ENCODE data around the gene PEA15. TPM values are rescaled to one million over a fixed set of nuclear protein-coding genes. Genes with fewer than 3 reads are reported as not detected.

The PEA15 gene
- total RNA-seq, 1 donor from 2014 or later = 324 TPM

DNA sequence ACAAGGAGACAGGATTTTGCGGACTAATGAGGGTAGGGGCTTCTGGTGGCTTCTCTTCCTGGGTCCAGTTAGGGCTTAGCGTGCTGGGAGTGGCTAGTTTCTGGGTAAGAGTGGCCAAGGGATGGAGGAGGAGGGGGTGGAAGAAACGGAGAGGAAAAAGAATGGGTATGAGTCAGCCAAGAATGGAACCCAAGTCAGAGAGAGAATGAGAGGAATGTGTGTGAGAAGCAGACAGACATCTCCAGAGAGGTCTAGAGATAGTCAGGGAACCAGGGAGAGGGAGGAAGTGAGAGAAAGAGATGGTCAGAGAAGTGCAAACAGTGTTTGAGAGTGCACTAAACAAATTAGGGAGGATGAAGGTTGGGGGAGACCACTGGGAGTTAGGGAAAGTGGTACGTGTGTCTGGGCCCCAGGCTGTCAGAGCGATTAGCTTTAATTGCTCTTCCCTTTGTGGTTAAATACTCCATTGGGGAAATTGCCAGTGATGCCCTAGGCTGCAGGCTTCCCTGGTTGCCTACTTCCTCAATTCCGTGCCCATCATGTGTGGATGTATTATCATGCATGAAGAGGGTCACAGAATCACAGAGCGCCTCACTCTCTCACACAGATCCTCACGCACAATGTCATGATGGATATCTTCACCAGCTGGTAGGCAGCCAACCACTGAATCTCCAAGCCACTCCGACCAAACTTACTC, 1.4 kb downstream of the PEA15 start:
- no peak for ATAC-seq
- DNase-seq (ENCODE audit: low spot score) = no peak
- intact Hi-C loops (cut with DNase I) = no loop called here

DNA sequence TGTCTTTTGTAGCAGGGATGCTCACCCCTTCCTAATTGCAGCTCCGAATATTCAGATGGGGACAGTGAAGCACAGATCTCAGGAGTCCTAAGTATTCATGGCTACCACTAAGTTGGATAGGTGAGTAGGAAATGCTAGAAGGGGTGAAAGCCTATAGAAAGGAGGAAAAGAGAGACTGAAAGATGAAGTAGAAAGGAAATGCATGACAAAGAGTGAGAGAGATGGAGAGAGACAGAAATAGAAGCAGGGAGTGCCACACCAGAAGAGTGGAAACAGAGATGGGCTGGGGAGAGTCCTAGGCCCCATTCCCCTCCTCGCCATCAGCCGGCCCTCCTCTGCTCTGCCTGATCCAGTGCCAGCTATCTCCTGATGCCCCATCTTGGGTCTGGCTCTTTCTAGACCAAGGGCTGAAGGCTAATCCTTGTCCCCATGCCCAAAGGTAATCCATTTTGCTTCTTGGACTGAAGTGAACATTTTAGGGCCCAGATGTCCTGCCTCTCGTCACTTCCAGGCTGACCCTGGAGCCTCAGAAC, 2.0 kb downstream of the PEA15 start:
- intact Hi-C loops (cut with DNase I) = no loop called here
- DNase-seq (ENCODE audit: low spot score) (no peak), ATAC-seq (no peak)

- ATAC-seq = no peak
- intact Hi-C loops (cut with DNase I) = no loop called here
- DNase-seq (ENCODE audit: low spot score) = no peak
These were observed 2.8 kb downstream of the PEA15 start for GRCh38 chr1:160207771-160208556.

GRCh38 chr1:160208557-160209320, 3.6 kb downstream of the PEA15 start:
- DNase-seq (ENCODE audit: low spot score) = no peak
- ATAC-seq = no peak
- intact Hi-C loops (cut with DNase I) = no loop called here

DNA sequence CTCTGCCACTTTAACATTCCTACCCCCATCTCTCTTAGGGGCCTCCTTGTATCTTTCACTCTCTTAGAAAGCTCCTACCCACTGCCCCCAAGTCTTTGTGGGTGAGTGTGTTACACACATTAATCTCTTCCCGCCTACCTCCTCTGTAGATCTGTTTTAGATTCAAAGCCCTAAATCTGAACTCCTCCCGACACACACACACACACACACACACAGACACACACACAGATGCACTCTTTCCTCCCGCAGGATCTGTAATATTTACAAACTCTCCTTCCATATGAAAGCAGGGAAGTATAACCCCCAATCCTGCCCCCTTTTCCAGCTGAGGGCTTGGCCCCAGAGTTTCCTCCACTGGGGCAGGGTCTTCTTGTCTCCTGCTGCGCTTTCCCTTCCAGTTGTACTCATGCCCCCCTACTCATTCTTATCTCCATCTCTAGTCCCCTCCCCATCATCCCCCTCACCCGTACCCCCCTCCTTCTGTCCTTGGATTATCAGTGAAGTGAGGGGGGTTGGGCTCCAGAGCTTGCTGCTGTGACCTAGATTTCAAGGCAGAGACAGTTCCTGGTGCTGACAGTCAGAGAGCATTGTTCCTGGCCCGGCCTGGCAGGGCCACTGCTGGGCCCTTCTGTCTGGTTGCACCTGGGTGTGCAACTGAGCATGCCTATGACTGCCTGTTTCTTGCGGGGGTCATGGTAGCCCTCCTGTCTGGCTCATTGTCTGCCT, 4.3 kb downstream of the PEA15 start:
- intact Hi-C loops (cut with DNase I) = loop anchor here (10.0 kb wide), 1 partner anchor 115 kb away; the partner anchor contains the start of gene IGSF8
- ATAC-seq = no peak
- DNase-seq (ENCODE audit: low spot score) = no peak

DNA sequence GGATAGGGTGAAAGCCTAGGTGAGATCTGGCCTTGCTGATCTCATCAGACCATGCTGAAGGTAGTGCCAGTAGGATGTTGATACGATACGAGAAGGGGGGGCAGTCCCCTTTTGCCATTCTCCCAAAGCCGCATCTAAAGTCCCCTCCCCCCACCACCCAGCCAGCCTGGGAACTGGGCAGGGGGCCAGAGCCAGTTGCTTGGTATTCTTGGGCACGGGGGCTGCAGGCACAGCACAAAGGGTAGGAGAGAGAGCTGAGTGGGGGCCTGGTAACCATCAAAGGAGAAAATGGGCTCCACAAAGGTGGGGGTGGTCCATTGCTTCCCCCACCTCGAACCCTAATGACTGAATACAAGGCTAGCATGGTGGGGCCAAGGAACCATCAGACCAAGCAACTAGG, 5.4 kb downstream of the PEA15 start:
- intact Hi-C loops (cut with DNase I) = loop anchor here (10.0 kb wide), 1 partner anchor 116 kb away; the partner anchor contains the start of gene IGSF8
- DNase-seq (ENCODE audit: low spot score) = no peak
- ATAC-seq = no peak

DNA sequence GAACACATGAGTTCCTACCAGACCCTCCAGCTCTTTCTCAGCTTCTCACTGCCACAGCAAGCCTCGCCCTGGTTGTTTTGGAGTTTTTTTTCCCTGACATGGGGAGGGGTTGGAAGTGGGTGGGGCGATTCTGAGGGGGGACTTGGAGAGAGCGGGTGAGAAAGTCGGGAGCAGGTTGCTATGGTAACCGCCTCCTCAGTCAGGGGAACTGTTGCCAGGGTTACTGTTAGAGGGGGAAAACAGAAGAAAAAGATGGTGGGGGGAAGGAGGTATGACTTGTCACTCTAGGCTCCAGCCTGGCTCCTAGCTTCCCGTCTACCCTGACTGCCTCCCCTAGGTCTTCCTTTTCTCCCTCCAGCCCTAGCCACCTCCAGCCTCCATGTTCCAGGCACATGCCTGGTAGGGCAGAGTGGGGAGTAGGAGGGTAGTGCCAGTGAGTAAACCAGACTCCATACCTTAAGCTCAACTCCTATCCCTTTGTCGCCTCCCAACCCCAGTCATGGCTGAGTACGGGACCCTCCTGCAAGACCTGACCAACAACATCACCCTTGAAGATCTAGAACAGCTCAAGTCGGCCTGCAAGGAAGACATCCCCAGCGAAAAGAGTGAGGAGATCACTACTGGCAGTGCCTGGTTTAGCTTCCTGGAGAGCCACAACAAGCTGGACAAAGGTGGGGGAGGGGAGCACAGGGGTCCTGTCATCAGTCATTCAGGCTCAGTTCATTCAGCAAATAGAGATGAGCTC, 6.0 kb downstream of the PEA15 start:
- intact Hi-C loops (cut with DNase I) = loop anchor here (10.0 kb wide), 1 partner anchor 116 kb away; the partner anchor contains the start of gene IGSF8
- DNase-seq (ENCODE audit: low spot score) (no peak), ATAC-seq (no peak)

GRCh38 chr1:160214481-160215140, 9.4 kb downstream of the PEA15 start:
- intact Hi-C loops (cut with DNase I) = loop anchor here (10.0 kb wide), 1 partner anchor 120 kb away; the partner anchor contains the start of gene IGSF8
- ATAC-seq (no peak), DNase-seq (ENCODE audit: low spot score) (no peak)

- no peak for ATAC-seq
- no peak for DNase-seq (ENCODE audit: low spot score)
- intact Hi-C loops (cut with DNase I) = loop anchor here (10.0 kb wide), 1 partner anchor 122 kb away; the partner anchor contains the start of gene IGSF8
These were observed 11.1 kb downstream of the PEA15 start for GRCh38 chr1:160216301-160216700.

DNA sequence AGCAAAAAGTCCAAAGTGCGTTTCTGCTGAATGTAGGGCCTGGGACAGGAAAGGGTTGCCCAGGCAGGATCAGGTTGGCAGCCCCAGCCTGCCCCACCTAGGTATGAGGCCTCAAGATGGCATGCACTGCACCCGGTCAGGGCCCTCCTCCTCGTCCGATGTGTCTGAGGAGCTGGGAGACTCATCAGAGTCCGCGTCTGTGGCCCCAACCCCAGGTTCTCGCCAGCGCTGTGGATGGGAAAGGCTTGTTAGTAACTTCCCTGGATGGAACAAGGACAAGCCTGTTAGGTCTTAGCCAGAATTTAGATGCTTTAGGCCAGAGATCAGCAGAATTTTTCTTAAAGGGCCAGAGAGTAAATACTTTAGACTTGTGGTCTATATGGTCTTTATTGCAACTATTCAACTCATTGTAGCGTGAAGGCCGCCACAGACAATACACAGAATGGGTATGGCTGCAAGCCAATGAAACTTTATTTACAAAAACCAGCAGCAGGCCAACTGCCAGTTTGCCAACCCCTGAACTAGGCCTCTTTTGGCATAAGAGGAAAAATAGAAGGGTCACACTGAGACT, 12.4 kb downstream of the PEA15 start:
- ATAC-seq = peak; percentile 49
- intact Hi-C loops (cut with DNase I) = loop anchor here (10.0 kb wide), 1 partner anchor 123 kb away; the partner anchor contains the start of gene IGSF8
- no peak for DNase-seq (ENCODE audit: low spot score)

GRCh38 chr1:160219062-160219929, 14.1 kb downstream of the PEA15 start:
- intact Hi-C loops (cut with DNase I) = loop anchor here (10.0 kb wide), 1 partner anchor 124 kb away; the partner anchor contains the start of gene IGSF8
- peak; percentile 86 for ATAC-seq
- peak; percentile 70 for DNase-seq (ENCODE audit: low spot score)

- no peak for DNase-seq (ENCODE audit: low spot score)
- no peak for ATAC-seq
- intact Hi-C loops (cut with DNase I) = no loop called here
These were observed 15.1 kb downstream of the PEA15 start for GRCh38 chr1:160220301-160220700.

- no peak for ATAC-seq
- no peak for DNase-seq (ENCODE audit: low spot score)
- intact Hi-C loops (cut with DNase I) = no loop called here
These were observed 15.9 kb downstream of the PEA15 start for GRCh38 chr1:160221089-160221488.

GRCh38 chr1:160222546-160222945, 17.4 kb downstream of the PEA15 start:
- no peak for DNase-seq (ENCODE audit: low spot score)
- no peak for ATAC-seq
- intact Hi-C loops (cut with DNase I) = no loop called here

GRCh38 chr1:160224606-160225005, 19.4 kb downstream of the PEA15 start:
- ATAC-seq = no peak
- no peak for DNase-seq (ENCODE audit: low spot score)
- intact Hi-C loops (cut with DNase I) = no loop called here

- DNase-seq (ENCODE audit: low spot score) (no peak), ATAC-seq (no peak)
- intact Hi-C loops (cut with DNase I) = no loop called here
These were observed 20.2 kb downstream of the PEA15 start for GRCh38 chr1:160225345-160225744.

Data from sciatic nerve (tissue), 2 donors.